NCI-H524 treated with DMSO at 0.1 percent for 48 hours (cell line): ENCODE data around the gene UGT1A8.
"Not testable (repeated sequence)": the region's sequence is repeated elsewhere in the genome, so short reads cannot be mapped to it uniquely, and the experiment has no call there.

Experiments
- DNase-seq: peaks from one replicate; lab custom pipeline; 2025; lab: John Stamatoyannopoulos, UW

Gene UGT1A8

GRCh38 chr2:233714121-233714520 is 96.7 kb downstream of the UGT1A8 start:
- DNase-seq, result no peak

GRCh38 chr2:233718552-233718951 is 101.1 kb downstream of the UGT1A8 start, which contains the start of gene UGT1A4:
UGT1A4 (plus strand) TSS chr2:233718736; CDS start chr2:233718821, 85 bp downstream.
- DNase-seq, result no peak

- no peak for DNase-seq
Measured at GRCh38 chr2:233728723-233729301, 111.4 kb downstream of the UGT1A8 start, which contains the start of gene UGT1A3. UGT1A3 (plus strand) TSS chr2:233729042; CDS start chr2:233729127, 85 bp downstream.

- not testable (repeated sequence) for DNase-seq
Measured at GRCh38 chr2:233736868-233737653, 119.6 kb downstream of the UGT1A8 start.

GRCh38 chr2:233740870-233741269 is 123.4 kb downstream of the UGT1A8 start:
- DNase-seq, result no peak

- DNase-seq, result no peak
Measured at GRCh38 chr2:233743464-233744259, 126.2 kb downstream of the UGT1A8 start.

- no peak for DNase-seq
Measured at GRCh38 chr2:233745073-233745755, 127.8 kb downstream of the UGT1A8 start.

- DNase-seq, result not testable (repeated sequence)
Measured at GRCh38 chr2:233745838-233746237, 128.4 kb downstream of the UGT1A8 start.

GRCh38 chr2:233746475-233747282 is 129.2 kb downstream of the UGT1A8 start:
- no peak for DNase-seq

GRCh38 chr2:233747283-233747544 is 129.8 kb downstream of the UGT1A8 start:
- no peak for DNase-seq

- DNase-seq, result not testable (repeated sequence)
Measured at GRCh38 chr2:233750689-233751088, 133.3 kb downstream of the UGT1A8 start.

- DNase-seq, result not testable (repeated sequence)
Measured at GRCh38 chr2:233751212-233752009, 134.0 kb downstream of the UGT1A8 start.

GRCh38 chr2:233754872-233755611 is 137.6 kb downstream of the UGT1A8 start:
- no peak for DNase-seq

- no peak for DNase-seq
Measured at GRCh38 chr2:233756429-233757081, 139.1 kb downstream of the UGT1A8 start.

- no peak for DNase-seq
Measured at GRCh38 chr2:233758141-233758540, 140.7 kb downstream of the UGT1A8 start.

GRCh38 chr2:233758849-233759248 is 141.4 kb downstream of the UGT1A8 start:
- no peak for DNase-seq

- DNase-seq, result no peak
Measured at GRCh38 chr2:233760043-233760442, 142.6 kb downstream of the UGT1A8 start, which contains the start of gene UGT1A1. UGT1A1 (plus strand) TSS chr2:233760270; CDS start chr2:233760288, 18 bp downstream.

GRCh38 chr2:233761040-233761769 is 143.8 kb downstream of the UGT1A8 start:
- DNase-seq, result no peak
